Lung (tissue), 12 donors: ENCODE data around the gene TMEM63C. TPM values are rescaled to one million over a fixed set of nuclear protein-coding genes. Genes with fewer than 3 reads are reported as not detected.

Experiments used
- ATAC-seq: fragments of 200-7000 bp; cut with Tn5 transposase; one replicate; pipeline ENCODE4 v1.9.1; 2020; ENCODE audit warnings: moderate number of reproducible peaks; ENCODE audit not compliant: insufficient read depth, low FRiP score
- DNase-seq, 3 donors: peaks; one replicate each; pipeline ENCODE4 v3.0.0-alpha.2; 2013 to 2017
- H3K27ac ChIP-seq, 2 donors: one replicate each; pipeline ENCODE4 v1.5.1; 2013; ENCODE audit warnings: mild to moderate bottlenecking in 2 of 2, moderate library complexity in 2 of 2, control low read depth in 1 of 2, inconsistent platforms in 1 of 2, low read depth in 1 of 2, low read length in 1 of 2
- H3K27me3 ChIP-seq, 3 donors: one replicate each; pipeline ENCODE4 v1.5.1; 2013; ENCODE audit warnings: low read length in 2 of 3; ENCODE audit not compliant: control insufficient read depth in 3 of 3, insufficient read depth in 3 of 3
- H3K36me3 ChIP-seq, 4 donors: one replicate each; pipeline ENCODE4 v1.5.1; 2013; ENCODE audit warnings: low read length in 4 of 4, mild to moderate bottlenecking in 1 of 4, moderate library complexity in 1 of 4; ENCODE audit not compliant: control insufficient read depth in 4 of 4, insufficient read depth in 4 of 4
- H3K4me1 ChIP-seq, 5 donors: one replicate each; pipeline ENCODE4 v1.5.1; 2013; ENCODE audit warnings: low read length in 5 of 5, mild to moderate bottlenecking in 2 of 5, moderate library complexity in 1 of 5; ENCODE audit not compliant: control insufficient read depth in 5 of 5, insufficient read depth in 5 of 5
- H3K4me3 ChIP-seq: one replicate; pipeline ENCODE4 v1.5.1; 2013; ENCODE audit warnings: mild to moderate bottlenecking, control low read depth, moderate library complexity
- H3K9ac ChIP-seq, 2 donors: one replicate each; pipeline ENCODE4 v1.5.1; 2013; ENCODE audit warnings: low read length in 2 of 2, control low read depth in 1 of 2; ENCODE audit not compliant: insufficient read depth in 1 of 2
- H3K9me3 ChIP-seq, 4 donors: one replicate each; pipeline ENCODE4 v1.5.1; 2013; ENCODE audit warnings: low read length in 3 of 4, mild to moderate bottlenecking in 1 of 4, moderate library complexity in 1 of 4; ENCODE audit not compliant: control insufficient read depth in 4 of 4, insufficient read depth in 3 of 4
- CTCF ChIP-seq: IDR thresholded peaks from 2 replicates; pipeline ENCODE4 v1.5.1; 2012; ENCODE audit warnings: mild to moderate bottlenecking; ENCODE audit errors: control extremely low read depth, extremely low read depth
- WGBS, 2 donors: extraction: QIAGEN DNeasy Blood & Tissue Kit; methylation state at CpG; one replicate each; pipeline ENCODE4 v1.1.7; 2013; 5-methylcytosine and 5-hydroxymethylcytosine counted together
- polyA plus RNA-seq, 2 donors: library from polyadenylated mRNA; stranded (reverse); fragments of 200-250 nt; gene quantifications; one replicate each; pipeline ENCODE4 v1.2.1, GENCODE V29; 2013
- total RNA-seq, 2 donors: library from RNA; depleted of rRNA in 1 of 2; stranded (reverse); fragments of >200 nt in 1 of 2; gene quantifications; one replicate each; pipeline ENCODE4 v1.2.1, GENCODE V29; 2014 to 2021
- donor health status: control.
- donor health status: control.
- donor health status: Bipolar disorder and iron deficiency.
- donor health status: healthy.
- donor health status: DM: yes; HTN: yes; CAD: no.

The TMEM63C gene
- total and polyA plus RNA-seq, 4 donors, result 0.20 to 1.2 (median 0.45) TPM

- Histone ChIP-seq H3K9me3 (peaks cover 0 to 5% (median 0%) of the 10 kb centered on the region in 4 donors), H3K27ac (no peak overlapping the region), H3K4me3 (no peak overlapping the region), H3K4me1 (peaks cover 0 to 2% (median 0%) of the 10 kb centered on the region in 5 donors), H3K36me3 (no peaks in the 10 kb centered on the region), H3K27me3 (peaks cover 0 to 28% (median 11%) of the 10 kb centered on the region in 3 donors), H3K9ac (no peak overlapping the region)
- no peak for TF ChIP-seq CTCF
- ATAC-seq (no peak), DNase-seq (no peak)
- WGBS, 2 donors, result 58 to 68% methylated on average over 7 of the region's 7 CpGs
These were observed 27.2 kb upstream of the TMEM63C start for GRCh38 chr14:77154421-77154820.

GRCh38 chr14:77155083-77155482 lies 26.5 kb upstream of the TMEM63C start:
- peaks cover 0 to 25% (median 11%) of the 10 kb centered on the region in 3 donors for H3K27me3 ChIP-seq
- no peak overlapping the region for H3K4me3 ChIP-seq
- 74 to 87% methylated on average over 2 of the region's 2 CpGs for WGBS, 2 donors
- H3K9me3 ChIP-seq, result peaks cover 0 to 5% (median 0%) of the 10 kb centered on the region in 4 donors
- H3K4me1 ChIP-seq, result peaks cover 0 to 2% (median 0%) of the 10 kb centered on the region in 5 donors
- no peak overlapping the region for H3K9ac ChIP-seq
- no peaks in the 10 kb centered on the region for H3K36me3 ChIP-seq
- no peak for TF ChIP-seq CTCF
- DNase-seq, result no peak
- no peak for ATAC-seq
- no peak overlapping the region for H3K27ac ChIP-seq

DNA sequence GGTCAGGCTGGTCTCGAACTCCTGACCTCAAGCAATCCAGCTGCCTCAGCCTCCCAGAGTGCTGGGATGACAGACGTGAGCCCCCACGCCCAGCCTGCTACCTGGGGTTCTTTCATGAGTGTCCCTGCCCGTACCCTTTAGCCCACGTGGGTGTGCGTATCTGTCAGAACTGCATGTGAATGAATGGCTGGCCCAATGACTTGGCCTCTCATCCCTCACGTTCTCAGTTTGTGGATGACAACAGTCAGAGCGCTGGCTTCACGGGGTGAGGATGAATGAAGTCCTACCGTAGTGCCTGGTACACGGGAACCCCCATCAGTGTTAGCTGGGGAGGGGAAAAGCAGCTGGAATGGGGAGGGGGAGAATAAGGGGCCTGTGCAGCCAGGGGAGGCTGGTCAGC lies 23.9 kb upstream of the TMEM63C start:
- Histone ChIP-seq H3K9me3 (peaks cover 0 to 5% (median 0%) of the 10 kb centered on the region in 4 donors), H3K4me1 (peaks cover 0 to 3% (median 0%) of the 10 kb centered on the region in 5 donors), H3K27ac (no peak overlapping the region), H3K4me3 (no peak overlapping the region), H3K27me3 (peaks cover 0 to 30% (median 12%) of the 10 kb centered on the region in 3 donors), H3K36me3 (no peaks in the 10 kb centered on the region), H3K9ac (no peak overlapping the region)
- ATAC-seq (no peak), DNase-seq (no peak)
- TF ChIP-seq CTCF, result no peak
- 42 to 59% methylated on average over 11 of the region's 11 CpGs for WGBS, 2 donors
